OCI-LY7 (cell line): ENCODE data around the gene DPPA5. TPM values are rescaled to one million over a fixed set of nuclear protein-coding genes. Genes with fewer than 3 reads are reported as not detected.
"Not testable (repeated sequence)": the region's sequence is repeated elsewhere in the genome, so short reads cannot be mapped to it uniquely, and the experiment has no call there.

Experiments
- BruUV-seq: library from RNA; stranded (reverse); fragments of 400-500 nt; replicated peaks from 2 replicates; lab custom pipeline; 2021; lab: Mats Ljungman, UMichigan
- CTCF ChIA-PET: fragments of 300-600 bp; sonication (Branson Sonifier 250); formaldehyde crosslinking; loops from one replicate; lab custom pipeline; 2022; ENCODE audit warnings: antibody characterized with exemption; ENCODE audit not compliant: unreplicated experiment; lab: Charles Lee
- POLR2A ChIA-PET: fragments of 300-600 bp; sonication (Branson Sonifier 250); formaldehyde crosslinking; loops from one replicate; lab custom pipeline; 2022; ENCODE audit warnings: antibody characterized with exemption; lab: Charles Lee
- DNase-seq: peaks from one replicate; pipeline ENCODE4 v3.0.0-alpha.2; 2015; ENCODE audit warnings: low spot score
- H2AFZ ChIP-seq: fragments of 200-600 bp; sonication (generic), shearing (Covaris generic); 2 replicates; pipeline ENCODE4 v1.6.1; 2014; ENCODE audit warnings: mild to moderate bottlenecking, antibody characterized with exemption, low read length, moderate library complexity
- H3K27ac ChIP-seq: fragments of 200-600 bp; sonication (generic); 2 replicates; pipeline ENCODE4 v1.5.1; 2014; ENCODE audit warnings: mixed run types, low read depth, mild to moderate bottlenecking, moderate library complexity, low read length, inconsistent platforms; ENCODE audit not compliant: poor library complexity, severe bottlenecking
- H3K36me3 ChIP-seq: fragments of 200-600 bp; sonication (generic); 2 replicates; pipeline ENCODE4 v1.6.1; 2014; ENCODE audit warnings: mild to moderate bottlenecking, antibody characterized with exemption, low read length, moderate library complexity, mixed read lengths; ENCODE audit not compliant: insufficient read depth
- H3K4me1 ChIP-seq: fragments of 200-600 bp; sonication (generic); 2 replicates; pipeline ENCODE4 v1.5.1; 2014; ENCODE audit warnings: mild to moderate bottlenecking, low read length; ENCODE audit not compliant: insufficient read depth, poor library complexity, severe bottlenecking
- H3K4me2 ChIP-seq: fragments of 200-600 bp; sonication (generic); 2 replicates; pipeline ENCODE4 v1.6.1; 2014; ENCODE audit warnings: mild to moderate bottlenecking, low read length
- H3K4me3 ChIP-seq: fragments of 200-600 bp; sonication (generic); 2 replicates; pipeline ENCODE4 v1.5.1; 2014; ENCODE audit warnings: mild to moderate bottlenecking, low read depth, low read length; ENCODE audit not compliant: poor library complexity, severe bottlenecking
- H3K79me2 ChIP-seq: fragments of 200-600 bp; sonication (generic); 2 replicates; pipeline ENCODE4 v1.6.1; 2016; ENCODE audit warnings: low read depth, mild to moderate bottlenecking, low read length, moderate library complexity, mixed read lengths; ENCODE audit not compliant: insufficient read depth
- H3K9me2 ChIP-seq: fragments of 200-600 bp; sonication (generic); 2 replicates; pipeline ENCODE4 v1.6.1; 2016; ENCODE audit warnings: mild to moderate bottlenecking, low read length, mixed read lengths; ENCODE audit not compliant: insufficient read depth
- H3K9me3 ChIP-seq: fragments of 200-600 bp; sonication (generic); 2 replicates; pipeline ENCODE4 v1.6.1; 2014; ENCODE audit warnings: mild to moderate bottlenecking, mixed run types, low read length, mixed read lengths
- H4K20me1 ChIP-seq: fragments of 200-600 bp; sonication (generic); 2 replicates; pipeline ENCODE4 v1.6.1; 2014; ENCODE audit warnings: mild to moderate bottlenecking, antibody characterized with exemption, low read length, moderate library complexity, mixed read lengths; ENCODE audit not compliant: insufficient read depth
- CTCF ChIP-seq: fragments of 200-600 bp; sonication (generic); conservative IDR thresholded peaks from 2 replicates; pipeline ENCODE4 v1.5.1; 2014; ENCODE audit warnings: mild to moderate bottlenecking, antibody characterized with exemption, low read length, moderate library complexity, mixed read lengths
- EZH2phosphoT487 ChIP-seq: fragments of 200-600 bp; sonication (generic); IDR thresholded peaks from 2 replicates; pipeline ENCODE4 v1.6.1; 2018; ENCODE audit warnings: low read depth, borderline replicate concordance, mild to moderate bottlenecking, mixed run types, antibody characterized with exemption, low read length, moderate library complexity, mixed read lengths
- intact Hi-C: fragments of 100-400 bp; cut with micrococcal nuclease; formaldehyde crosslinking; loops from one replicate; pipeline ENCODE4 v1.10.0; 2022; ENCODE audit not compliant: unreplicated experiment
- total RNA-seq, 2 experiments: library from RNA; depleted of rRNA in 1 of 2; stranded (reverse); fragments of >200 nt in 1 of 2; shearing (Covaris generic) in 1 of 2; gene quantifications; 2 replicates each; pipeline ENCODE4 v1.2.3, GENCODE V29; 2014 to 2022

The DPPA5 gene
- total RNA-seq, 2 experiments from 2014 or later, result not detected

GRCh38 chr6:73382462-73383113, 28.5 kb upstream of the DPPA5 start:
- no peaks in the 10 kb centered on the region for H3K9me2 ChIP-seq
- BruUV-seq, result no TSS peak
- ChIA-PET POLR2A (no interaction called here), CTCF (no interaction called here)
- TF ChIP-seq EZH2phosphoT487 (no peak), CTCF (no peak)
- H3K4me1 ChIP-seq, result no peaks in the 10 kb centered on the region
- H3K4me2 ChIP-seq, result no peak overlapping the region
- H3K27ac ChIP-seq, result no peak overlapping the region
- no peaks in the 10 kb centered on the region for H3K9me3 ChIP-seq
- H4K20me1 ChIP-seq, result no peaks in the 10 kb centered on the region
- no peaks in the 10 kb centered on the region for H3K79me2 ChIP-seq
- DNase-seq, result no peak
- no peaks in the 10 kb centered on the region for H3K36me3 ChIP-seq
- no peak overlapping the region for H3K4me3 ChIP-seq
- intact Hi-C loops, result no loop called here
- H2AFZ ChIP-seq, result no peak overlapping the region

- H3K9me2 ChIP-seq, BruUV-seq, H2AFZ ChIP-seq, H3K9me3 ChIP-seq, H4K20me1 ChIP-seq, H3K27ac ChIP-seq, H3K4me2 ChIP-seq, DNase-seq, intact Hi-C loops, H3K4me1 ChIP-seq, H3K36me3 ChIP-seq, CTCF ChIA-PET, H3K79me2 ChIP-seq, H3K4me3 ChIP-seq: not testable (repeated sequence)
- POLR2A ChIA-PET, result interaction anchor here (0.7 kb wide), 1 partner anchor 11 kb away, joined by 5 read pairs; no protein-coding TSS in a partner anchor
These were observed 27.5 kb upstream of the DPPA5 start for GRCh38 chr6:73381531-73381930.

GRCh38 chr6:73377225-73377624, 23.1 kb upstream of the DPPA5 start:
- intact Hi-C loops, result no loop called here
- POLR2A ChIA-PET, result no interaction called here
- CTCF ChIA-PET, result no interaction called here
- Histone ChIP-seq H2AFZ (no peak overlapping the region), H3K4me3 (no peak overlapping the region), H3K9me3 (no peaks in the 10 kb centered on the region), H3K36me3 (no peaks in the 10 kb centered on the region), H3K4me1 (no peaks in the 10 kb centered on the region), H3K4me2 (no peak overlapping the region), H3K9me2 (no peaks in the 10 kb centered on the region), H3K79me2 (no peaks in the 10 kb centered on the region), H4K20me1 (no peaks in the 10 kb centered on the region), H3K27ac (no peak overlapping the region)
- BruUV-seq, result no TSS peak
- no peak for DNase-seq
- no peak for TF ChIP-seq EZH2phosphoT487
- TF ChIP-seq CTCF, result no peak
